ENCODE results near the gene CCDC127.

DNA sequence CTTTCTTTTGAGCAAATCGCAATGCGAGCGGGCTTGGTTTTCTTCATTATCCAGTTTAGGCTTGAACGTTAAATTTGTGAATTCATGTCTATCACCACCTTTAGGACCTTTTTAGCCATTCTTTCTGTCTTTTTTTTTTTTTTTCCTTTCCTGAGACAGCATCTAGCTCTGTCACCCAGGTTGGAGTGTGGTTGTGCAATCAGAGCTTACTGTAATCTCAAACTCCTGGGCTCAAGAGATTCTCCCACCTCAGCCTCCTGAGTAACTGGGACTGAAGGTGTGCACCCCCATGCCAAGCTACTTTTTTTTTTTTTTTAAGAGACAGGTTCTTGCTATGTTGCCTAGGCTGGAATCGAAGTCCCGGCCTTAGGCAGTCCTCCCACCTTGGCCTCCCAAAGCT, 65.9 kb downstream of the CCDC127 start:
- TF ChIP-seq EZH2phosphoT487 (IDR thresholded peaks at IDR 0.05; ENCODE audit: borderline replicate concordance, low read length) = no peak
- TF ChIP-seq, protein P1, sequence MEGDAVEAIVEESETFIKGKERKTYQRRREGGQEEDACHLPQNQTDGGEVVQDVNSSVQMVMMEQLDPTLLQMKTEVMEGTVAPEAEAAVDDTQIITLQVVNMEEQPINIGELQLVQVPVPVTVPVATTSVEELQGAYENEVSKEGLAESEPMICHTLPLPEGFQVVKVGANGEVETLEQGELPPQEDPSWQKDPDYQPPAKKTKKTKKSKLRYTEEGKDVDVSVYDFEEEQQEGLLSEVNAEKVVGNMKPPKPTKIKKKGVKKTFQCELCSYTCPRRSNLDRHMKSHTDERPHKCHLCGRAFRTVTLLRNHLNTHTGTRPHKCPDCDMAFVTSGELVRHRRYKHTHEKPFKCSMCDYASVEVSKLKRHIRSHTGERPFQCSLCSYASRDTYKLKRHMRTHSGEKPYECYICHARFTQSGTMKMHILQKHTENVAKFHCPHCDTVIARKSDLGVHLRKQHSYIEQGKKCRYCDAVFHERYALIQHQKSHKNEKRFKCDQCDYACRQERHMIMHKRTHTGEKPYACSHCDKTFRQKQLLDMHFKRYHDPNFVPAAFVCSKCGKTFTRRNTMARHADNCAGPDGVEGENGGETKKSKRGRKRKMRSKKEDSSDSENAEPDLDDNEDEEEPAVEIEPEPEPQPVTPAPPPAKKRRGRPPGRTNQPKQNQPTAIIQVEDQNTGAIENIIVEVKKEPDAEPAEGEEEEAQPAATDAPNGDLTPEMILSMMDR (conservative IDR thresholded peaks at IDR 0.05; ENCODE audit: low read depth, low read length) = no peak
